HEK293 (cell line): ENCODE data around the gene CSNK1G3.

Experiments
- HOXA7 ChIP-seq: sonication (generic); formaldehyde crosslinking; IDR thresholded peaks from 2 replicates; pipeline ENCODE4 v1.8.1; 2022; ENCODE audit warnings: missing genetic modification reagents, borderline replicate concordance
- YY1 ChIP-seq: fragments of 450-650 bp; formaldehyde crosslinking; IDR thresholded peaks from 2 replicates; pipeline ENCODE4 v1.5.1; 2018; ENCODE audit warnings: missing biosample characterization, missing genetic modification characterization
- ZBTB11 ChIP-seq: fragments of 450-650 bp; formaldehyde crosslinking; conservative IDR thresholded peaks from 2 replicates; pipeline ENCODE4 v1.5.1; 2016; ENCODE audit warnings: low read depth, missing biosample characterization, missing genetic modification characterization
- ZBTB26 ChIP-seq: fragments of 450-650 bp; formaldehyde crosslinking; optimal IDR thresholded peaks from 2 replicates; pipeline ENCODE3; 2016; ENCODE audit warnings: missing biosample characterization, mild to moderate bottlenecking, missing genetic modification characterization
- ZNF146 ChIP-seq: fragments of 450-650 bp; formaldehyde crosslinking; IDR thresholded peaks from 2 replicates; pipeline ENCODE4 v1.5.1; 2016; ENCODE audit warnings: missing biosample characterization, missing genetic modification characterization
- ZNF561 ChIP-seq: fragments of 450-650 bp; IDR thresholded peaks from 2 replicates; pipeline ENCODE4 v1.5.1; 2018; ENCODE audit warnings: missing biosample characterization, missing genetic modification characterization, borderline replicate concordance

GRCh38 chr5:123503299-123503698 lies 8.7 kb upstream of the CSNK1G3 start:
- TF ChIP-seq ZBTB11 (tag by site-specific recombination), result no peak
- no peak for TF ChIP-seq HOXA7 (CRISPR knock-in tag)
- no peak for TF ChIP-seq ZNF146 (tag by site-specific recombination)
- no peak for TF ChIP-seq ZBTB26
- no peak for TF ChIP-seq YY1 (tag by site-specific recombination)
- TF ChIP-seq ZNF561, result no peak
